Stimulated activated CD4-positive, alpha-beta T cell treated with anti-CD3 and anti-CD28 coated beads, Interleukin-12 subunit alpha, Interleukin-12 subunit beta, amount 100 ng/mL, for 24 hours (primary cell): ENCODE data around the gene UBL7.
A peak's percentile ranks its signal among the peaks of the same experiment; 100 is the strongest.

Experiments used
- DNase-seq, 2 experiments: peaks; one replicate each; pipeline ENCODE4 v3.0.0-alpha.2; 2020; ENCODE audit warnings: low read depth in 2 of 2

Gene UBL7

DNA sequence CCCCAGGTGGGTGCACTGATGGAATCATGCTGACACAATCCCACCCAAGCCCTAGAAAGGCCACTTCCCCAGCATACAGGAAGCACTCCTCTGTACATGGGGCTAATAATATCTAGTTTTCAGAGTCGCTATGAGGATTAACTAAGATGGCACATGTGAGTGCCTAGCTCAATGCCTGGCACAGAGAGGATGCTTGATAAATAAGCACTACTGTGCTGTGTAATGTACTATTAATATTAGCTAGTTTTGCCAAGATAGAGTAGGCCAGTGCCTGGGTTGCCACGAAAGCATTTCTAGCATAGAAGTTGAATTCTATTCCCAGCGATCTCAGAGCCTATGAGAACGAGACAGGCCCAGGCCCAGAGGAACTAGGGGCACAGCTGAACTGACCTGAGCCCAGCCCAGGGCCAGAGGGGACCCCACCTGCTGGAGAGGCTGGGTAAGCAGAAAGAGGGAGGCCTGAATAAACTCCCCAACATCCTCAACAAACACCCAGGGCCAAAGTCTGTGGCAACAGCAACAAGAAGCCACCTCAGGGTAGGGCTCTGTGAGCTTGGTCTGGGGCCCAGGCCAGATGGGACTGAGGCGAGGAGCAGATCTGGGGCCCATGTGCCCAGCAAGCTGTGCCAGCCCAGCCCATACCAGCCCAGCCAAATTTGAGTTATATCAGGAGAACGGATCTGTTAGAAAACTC, 19.6 kb downstream of the UBL7 start:
- DNase-seq = no peak

DNA sequence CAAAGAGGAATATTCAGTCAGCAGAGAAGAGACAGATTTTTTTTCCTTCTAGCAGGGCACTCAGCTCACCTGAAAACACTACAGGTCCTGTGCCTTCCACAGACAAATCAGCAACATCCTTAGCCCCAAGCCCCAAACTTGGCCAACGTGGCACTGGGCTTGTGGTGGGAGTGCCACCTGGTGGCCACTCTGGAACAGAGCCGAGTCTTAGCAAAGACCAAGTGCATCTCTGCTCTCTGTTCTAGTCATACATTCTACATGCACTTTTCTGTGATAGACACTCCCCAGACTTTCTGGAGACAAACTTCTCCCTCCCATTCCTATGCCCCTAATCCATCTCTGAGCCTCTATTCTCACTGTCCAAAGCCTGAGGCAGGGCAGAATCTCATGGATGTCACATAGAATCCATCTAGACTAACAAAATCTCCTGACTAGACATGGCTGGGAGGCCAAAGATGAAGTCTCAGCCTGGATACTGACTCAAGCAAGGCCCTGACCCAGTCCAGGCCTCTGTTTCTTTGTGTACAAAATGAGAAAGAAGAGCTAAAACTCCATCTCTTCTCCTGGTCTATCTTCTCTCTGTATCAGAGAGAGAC, 22.1 kb downstream of the UBL7 start:
- DNase-seq = peak; percentile 59 to 74

DNA sequence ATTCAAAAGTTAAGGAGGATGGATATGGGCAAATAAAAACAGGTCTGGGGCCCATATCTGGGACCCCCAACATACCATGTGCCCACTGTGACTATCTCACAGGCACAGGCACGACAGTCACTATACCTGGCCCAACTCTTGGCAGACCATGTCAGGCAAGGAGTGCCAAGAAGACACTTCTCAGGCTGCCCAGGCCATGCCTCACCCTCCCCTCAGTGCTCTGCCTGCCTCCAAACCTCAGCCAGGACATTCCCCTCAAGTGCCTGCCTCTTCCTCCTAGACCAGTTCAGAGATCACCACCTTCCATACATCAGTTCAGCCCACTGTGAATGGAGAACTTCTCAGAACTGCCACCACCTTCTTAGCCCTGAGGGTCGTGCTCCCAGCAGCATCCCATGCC, 22.8 kb downstream of the UBL7 start:
- no peak for DNase-seq

DNA sequence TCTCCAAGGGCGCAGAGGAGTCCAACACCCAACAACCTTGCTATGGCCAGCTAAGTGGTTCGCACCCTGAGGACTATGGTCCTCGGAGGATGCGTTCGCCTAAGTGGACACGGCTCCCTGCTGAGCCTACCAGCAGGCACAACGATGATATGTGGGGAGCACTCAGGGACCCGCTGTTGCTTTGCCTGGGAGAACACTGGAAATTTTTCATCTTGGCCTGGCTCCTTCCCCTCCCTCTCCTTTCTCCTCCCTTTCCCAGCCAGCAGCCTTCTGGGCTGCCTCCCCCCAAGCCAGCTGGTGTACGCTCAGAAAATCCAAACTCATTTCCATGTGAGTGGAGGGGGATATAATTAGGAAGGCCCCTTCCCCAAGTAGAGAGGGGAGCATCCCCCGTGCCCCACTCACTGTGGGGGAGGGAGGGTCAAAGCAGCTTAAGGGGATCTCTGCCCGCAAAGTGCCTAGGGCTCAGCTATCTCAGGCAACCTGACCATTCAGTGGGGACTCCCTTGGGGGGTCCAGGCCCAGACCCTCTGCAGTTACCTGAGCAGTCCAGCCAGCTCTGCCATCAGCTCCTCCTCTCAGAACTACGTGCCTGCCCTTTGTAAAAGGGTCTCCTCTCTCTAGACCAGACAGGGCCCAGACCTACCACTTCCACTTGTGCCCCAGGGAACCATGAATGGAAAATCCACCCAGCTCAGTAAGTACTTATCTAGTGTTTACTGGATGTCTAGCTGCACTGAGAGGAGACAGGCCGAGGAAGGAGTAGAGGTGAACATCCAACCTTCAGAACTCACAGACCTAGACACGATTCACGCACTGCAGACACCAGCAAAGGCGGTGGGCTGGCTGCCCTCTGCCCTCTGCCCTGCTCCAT, 26.5 kb downstream of the UBL7 start:
- DNase-seq = no peak

DNA sequence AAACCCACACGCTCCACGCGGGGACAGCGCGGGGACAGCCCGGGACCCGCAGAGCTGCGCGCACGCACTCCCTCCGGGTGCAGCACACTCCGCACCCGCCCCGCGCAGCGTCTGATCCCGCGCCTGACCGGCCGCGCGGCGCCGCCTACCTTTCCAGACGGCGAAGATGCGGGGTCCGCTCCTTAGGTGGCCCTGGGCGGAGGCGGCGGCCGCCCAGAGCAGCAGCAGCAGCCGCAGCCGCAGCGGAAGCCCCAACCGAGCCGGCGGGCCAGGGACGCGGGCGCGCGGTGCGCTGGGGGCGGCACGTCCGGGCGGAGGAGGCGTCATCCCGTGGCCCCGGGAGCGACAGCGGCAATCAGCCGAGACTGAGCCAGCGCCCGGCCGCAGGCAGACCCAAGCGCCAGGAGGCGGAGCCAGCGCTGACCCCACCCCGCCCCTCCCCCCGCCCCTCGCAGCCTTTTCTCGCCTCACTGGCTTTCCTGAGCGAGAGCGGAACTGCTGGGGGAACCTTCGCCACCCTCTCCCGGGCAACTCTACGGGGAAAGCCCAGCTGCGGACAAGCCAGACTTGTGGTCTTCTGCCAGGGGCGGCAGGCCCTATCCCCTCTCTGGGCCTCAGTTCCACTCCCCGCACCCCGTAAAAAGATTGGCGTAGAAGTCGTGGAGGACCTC, 27.2 kb downstream of the UBL7 start, which contains the start of gene SEMA7A:
Gene SEMA7A (minus strand): TSS at position 367 of the 671 bp plus-strand sequence. CDS start 40 bp downstream, at position 327.
- peak; percentile 64 to 74 for DNase-seq

DNA sequence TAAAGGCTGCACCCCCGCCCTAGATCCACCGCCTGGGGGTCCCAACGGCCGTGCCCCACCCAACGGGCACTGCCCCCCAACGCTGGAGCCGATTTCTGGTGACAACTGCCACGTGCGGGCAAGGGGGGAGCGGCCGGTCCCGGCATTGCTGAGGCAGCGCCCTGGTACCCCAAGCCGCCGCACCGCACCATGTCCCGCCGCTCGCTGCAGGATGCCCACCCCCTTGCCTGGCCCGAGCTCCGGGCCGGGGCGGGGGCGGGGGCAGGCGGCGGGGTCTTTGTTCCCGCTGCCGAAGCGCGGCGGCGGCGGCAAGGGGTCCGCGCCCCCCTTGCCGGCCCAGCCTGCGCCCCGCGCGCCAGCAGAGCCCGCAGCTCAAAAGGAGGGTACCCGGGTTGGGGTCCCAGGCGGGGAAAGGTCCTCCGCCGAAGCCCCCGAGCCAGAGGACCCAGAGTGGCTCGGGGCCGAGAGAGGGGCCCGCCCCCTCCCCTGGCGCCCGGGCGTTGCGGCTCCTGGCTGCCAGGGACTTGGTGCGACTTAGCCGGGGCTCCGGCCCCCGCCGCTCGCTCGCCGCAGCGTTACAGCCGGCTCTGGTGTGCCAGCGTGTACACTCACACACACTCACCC, 27.9 kb downstream of the UBL7 start:
- no peak for DNase-seq

DNA sequence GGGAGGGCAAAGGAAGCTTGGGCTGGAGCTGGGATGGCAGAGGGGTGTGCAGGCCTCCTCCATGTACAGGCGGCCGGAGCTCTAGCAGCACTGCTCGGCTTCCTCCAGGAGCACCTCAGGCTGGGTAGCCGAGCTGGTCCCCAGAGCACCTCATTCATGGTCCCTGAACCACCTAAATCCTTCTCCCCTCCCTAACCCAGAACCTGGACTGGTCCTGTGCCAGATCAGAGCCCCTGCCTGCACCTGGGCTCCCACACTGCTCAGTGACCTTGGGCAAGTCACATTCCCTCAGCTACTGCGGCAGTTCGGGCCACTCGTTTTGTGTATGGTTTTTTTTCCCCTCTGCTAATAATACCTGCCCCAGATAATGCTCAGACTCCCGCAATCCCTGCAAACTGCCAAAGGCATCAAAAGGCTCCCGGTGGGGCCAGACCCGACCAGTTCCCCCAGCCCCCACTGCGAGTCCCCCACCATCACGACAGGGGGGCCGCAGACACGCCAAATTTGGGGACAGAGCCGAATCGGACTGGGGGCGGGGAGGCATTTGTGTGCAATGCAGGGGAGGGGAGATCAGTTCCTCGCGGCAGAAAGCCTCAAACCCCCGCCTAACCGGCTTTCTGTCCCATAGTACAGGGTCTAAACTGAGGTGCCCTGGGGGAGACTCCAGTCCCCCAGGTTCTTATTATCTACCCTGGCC, 28.5 kb downstream of the UBL7 start:
- no peak for DNase-seq

DNA sequence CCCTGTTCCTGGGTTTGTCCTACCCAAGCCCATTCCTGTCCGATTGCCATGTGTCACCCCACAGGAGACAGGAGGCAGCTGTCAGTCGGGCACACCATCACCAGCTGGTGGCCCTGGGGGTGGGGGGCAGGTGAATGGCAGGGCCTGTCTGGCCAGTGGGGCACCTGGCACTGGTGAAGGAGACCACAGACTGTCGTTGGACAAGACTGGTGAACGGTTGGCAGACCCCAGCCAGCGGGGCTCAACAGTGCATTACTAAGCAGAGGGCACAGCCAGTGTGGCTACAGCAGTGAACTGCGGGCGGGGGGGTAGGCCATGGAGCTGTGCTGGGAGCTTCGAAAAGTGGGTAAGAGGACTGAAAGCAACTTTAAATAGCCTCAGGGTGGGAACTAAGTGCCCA, 29.3 kb downstream of the UBL7 start:
- no peak for DNase-seq

DNA sequence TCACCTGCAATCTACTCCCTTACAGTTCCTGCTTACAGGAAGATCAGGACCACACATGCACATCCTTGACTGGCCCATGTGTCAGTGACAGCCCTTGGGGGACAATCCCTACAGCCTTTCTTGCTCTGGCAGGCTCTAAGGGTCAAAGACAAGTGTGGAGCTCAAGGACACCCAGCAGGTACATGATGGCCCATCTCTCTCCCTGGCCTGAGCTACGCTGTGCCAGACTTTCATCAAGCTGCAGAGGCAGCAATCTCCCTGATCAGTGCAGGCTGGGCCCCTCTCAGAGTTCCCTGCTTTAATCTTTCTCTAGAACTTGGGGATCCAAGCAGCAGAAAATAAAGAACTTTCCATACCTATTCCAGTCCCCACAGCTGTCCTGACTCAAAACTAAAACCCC, 29.8 kb downstream of the UBL7 start:
- no peak for DNase-seq

DNA sequence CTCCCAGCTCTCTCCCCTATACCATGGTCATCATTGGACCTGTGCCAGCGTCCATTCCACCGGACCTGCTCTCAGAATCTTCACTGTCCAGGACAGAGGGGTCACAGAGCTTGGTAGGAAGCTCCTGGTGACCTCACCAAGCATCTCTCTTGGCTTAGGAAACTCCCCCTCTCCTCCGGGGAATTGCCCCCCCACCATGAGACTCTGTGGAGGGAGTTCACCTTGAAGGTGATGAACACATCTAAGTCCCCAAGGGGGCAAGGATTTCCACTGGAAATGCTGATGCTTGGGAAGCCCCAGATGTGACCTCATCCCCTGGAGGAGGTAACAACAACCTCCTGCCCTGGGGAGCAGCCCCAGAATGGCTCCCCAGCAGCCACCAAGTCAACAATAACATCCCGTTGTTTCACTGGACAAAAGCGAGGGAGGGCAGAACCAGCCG, 30.4 kb downstream of the UBL7 start:
- no peak for DNase-seq

DNA sequence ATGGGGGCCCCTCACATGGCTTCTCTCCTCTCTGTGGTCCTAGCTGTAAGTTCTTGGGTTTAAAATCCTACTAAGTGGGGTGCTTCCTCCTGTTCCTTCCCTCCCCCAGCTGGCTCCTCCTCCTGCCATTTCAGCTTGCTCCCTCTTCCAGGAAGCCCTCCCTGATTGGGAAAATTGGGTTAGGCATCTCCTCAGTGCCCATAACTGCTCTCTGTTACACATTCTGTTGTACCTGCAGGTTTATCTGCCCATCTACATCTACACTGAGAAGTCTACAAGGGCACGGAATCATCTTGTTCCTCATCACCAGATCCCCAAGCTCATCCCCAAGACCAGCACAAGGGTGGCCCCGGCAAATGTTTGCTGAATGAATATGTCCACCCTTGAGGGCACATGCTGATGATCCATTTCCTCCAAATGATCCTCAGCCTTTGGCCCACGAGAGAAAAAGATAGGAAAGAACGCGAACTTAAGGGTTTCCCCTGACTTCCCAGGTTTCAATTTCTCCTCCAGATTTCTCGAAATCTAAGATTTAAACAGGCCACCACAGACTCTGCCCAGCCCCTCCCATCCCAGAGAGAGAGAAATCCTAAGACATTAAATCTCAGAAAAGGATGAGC, 31.1 kb downstream of the UBL7 start:
- no peak for DNase-seq

DNA sequence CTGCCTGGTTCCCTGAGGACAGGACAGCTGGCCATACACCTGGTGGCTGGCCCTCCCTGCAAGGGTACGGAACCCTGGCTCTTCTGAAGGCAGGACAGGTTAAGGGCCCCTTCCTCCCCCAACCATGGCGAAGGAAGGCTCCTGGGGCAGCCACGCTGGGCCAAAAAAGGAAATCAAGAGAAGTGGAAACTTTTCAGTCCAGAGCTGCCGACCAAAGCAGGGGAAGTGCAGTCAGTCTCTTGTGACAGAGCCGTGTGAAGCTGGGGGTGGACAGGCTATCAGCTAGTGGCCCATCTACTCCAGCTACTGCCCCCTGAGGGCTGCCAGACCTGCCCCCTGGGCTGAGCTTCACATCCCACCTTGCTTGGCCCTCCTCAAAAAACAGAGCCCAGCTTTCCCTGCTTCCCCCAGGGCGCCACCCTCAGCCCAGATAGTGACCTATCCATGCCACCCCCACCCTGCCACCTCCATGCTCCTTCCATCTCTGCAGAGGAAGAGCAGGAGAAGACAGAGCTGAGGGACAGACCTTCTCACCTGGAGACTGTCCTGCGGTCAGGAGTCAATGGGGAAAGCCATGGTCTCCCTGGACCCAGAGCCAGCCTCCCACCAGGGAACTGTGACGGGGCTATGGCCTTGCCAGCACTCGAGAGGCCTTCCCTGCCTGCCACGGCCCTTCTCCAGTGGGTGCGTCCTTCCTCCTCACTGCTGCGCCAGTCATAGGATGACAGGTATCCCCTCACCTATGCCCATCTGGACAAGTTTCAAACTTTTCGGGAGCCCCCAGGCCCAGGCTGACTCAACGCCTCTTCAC, 31.8 kb downstream of the UBL7 start:
- no peak for DNase-seq

DNA sequence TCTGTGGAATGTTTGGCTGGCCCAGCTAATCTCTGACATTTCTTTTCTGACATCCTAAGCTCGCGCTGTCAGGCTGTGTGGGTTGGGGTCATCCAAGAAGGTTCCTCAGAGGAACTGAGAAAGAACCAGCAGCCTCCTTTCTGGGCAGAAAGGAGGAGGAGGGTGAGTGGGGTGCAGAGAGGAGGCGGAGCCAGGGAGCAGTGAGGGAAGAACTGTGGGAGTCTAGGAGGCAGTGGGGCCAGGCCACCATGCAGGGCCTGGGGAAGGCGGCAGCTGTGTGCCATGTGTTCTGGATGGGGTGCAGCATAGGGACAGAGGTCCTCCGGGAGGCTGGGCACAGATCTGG, 32.5 kb downstream of the UBL7 start:
- DNase-seq = no peak

DNA sequence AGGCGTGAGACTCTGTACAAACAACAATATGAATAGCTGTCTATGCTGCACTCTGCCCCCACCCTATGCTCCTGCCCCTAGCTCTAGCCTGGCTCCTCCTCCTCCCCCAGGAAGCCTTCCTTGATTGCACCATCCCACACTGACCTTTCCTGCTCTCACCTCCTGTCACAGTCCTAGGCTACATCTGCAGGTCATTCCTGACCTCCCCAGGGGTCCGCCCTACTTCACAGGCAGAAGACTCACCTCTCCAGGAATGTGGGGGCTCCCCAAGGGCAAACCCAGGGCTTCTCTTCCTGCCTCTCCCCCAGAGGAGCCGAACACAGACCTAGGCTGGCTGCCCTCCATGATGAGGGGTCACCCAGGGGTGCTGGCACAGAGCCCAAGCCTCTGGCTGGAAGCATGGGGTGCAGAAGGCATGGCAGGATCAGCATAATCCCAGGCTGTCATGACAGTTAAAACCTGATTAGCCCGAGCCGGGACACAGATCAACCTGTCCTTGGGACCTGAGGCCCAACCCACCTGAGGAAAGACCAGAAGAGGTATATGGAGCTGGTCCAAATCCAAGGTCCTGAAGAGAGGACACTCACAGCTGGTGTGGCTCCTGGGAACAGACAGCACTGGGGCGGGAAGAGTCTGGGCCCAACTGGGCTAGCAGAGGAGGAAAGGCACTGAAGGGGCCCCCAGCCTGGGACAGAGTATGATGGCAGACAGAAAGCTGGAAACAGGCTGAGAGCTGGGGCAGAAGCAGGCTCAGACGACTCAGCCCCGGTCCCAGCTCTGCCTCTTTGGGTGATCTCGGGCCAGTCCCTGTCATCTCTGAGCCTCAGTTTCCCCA, 33.1 kb downstream of the UBL7 start:
- no peak for DNase-seq

DNA sequence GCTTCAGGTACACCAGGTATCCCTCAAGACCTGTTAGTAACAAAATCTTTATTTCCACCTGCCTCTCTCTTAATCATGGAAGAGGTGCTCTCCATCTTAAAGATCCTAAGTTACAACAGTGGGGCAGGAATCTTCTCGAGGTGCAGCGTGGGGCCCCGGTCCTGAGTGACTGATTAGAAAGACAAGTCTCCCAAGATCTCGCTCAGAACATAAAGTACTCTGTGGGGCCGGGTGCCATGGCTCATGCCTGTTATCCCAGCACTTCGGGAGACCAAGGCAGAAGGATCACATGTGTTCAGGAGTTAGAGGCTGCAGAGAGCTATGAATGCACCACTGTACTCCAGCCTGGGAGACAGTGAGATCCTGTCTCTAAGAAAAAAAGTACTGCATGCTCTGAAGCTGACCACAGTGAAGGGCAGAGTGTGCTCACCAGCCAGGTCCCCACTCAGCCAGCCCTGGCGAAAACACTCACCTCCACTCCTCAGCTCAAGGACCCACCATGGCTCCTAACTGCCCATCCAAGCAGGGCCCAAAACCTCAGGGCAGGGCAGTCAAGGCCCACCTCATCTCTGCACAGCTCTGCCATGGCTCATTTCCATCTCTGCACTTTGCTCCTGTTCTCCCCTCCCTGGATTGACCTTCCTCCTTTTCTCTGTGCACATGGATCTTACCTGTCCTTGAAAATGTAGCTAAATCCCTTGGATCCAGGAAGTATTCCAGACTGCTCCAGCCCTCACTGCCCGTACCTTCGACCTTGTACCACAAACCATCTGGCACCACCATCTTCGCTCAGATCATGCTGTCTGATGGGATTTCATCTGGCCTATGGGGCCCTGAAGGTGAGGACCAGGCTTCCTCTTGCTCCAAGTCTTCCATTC, 34.3 kb downstream of the UBL7 start:
- no peak for DNase-seq

DNA sequence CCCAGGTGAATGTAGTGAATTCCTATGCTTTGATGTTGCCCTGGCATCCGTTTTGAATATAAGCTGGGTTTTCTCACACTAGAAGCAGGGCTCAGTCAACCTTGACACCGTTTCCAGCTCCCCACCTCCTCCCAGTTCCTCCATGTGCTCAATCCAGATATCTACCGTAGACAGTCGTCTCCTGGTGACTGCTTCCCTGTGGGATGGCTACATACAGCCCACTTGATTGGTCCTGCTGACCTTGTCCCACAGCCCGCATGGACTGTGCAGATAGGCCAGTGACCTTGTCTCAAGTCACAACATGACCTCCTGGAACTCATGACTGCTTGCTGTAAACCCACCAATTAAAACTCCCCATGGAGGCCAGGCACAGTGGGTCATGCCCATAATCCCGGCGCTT, 35.3 kb downstream of the UBL7 start:
- no peak for DNase-seq

DNA sequence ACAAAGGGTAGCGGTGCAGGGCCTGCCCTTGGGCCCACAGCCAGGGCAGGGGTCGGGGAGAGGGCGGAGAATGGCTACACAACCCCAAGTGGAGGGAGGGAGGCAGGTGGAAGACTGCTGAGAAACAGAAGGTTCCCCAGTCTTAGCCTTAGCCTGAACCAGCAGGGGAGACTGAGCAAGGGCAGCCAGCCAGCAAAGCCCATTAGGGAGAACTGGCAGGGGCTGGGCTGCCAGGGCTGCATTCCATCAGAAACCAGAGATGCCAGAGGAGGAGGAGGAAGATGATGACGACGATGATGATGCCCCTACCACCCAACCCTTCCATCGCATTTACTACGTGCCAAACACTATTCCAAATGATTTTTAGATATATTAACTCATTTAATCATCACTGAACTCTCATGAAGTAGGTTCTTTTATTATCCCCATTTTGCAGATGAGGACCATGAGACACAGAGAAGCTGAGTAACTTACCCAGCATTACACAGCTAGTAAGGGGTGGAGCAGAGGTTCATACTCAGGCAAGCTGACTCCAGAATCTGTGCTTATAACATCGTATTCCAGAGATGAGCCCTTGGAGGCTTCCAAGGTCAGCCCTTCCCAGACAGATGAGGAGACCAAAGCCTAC, 35.9 kb downstream of the UBL7 start:
- DNase-seq = no peak
